HepG2 (cell line): ENCODE results near the gene LNX2. TPM values are rescaled to one million over a fixed set of nuclear protein-coding genes. Genes with fewer than 3 reads are reported as not detected.

Experiments
- DNMT3B ChIP-seq: conservative IDR thresholded peaks from 2 replicates; pipeline ENCODE4 v1.6.1; 2016; ENCODE audit warnings: missing biosample characterization, control low read depth
- FOXP4 ChIP-seq: sonication (generic); formaldehyde crosslinking; IDR thresholded peaks from 2 replicates; pipeline ENCODE4 v1.4.0; 2020; ENCODE audit warnings: missing genetic modification reagents
- GMEB2 ChIP-seq: IDR thresholded peaks from 2 replicates; pipeline ENCODE4 v1.6.1; 2016; ENCODE audit warnings: missing biosample characterization, missing genetic modification reagents, low read depth
- IKZF5 ChIP-seq: IDR thresholded peaks from 2 replicates; pipeline ENCODE4 v1.6.1; 2018; ENCODE audit warnings: missing genetic modification reagents, mild to moderate bottlenecking, missing compliant biosample characterization
- KDM4B ChIP-seq: sonication (generic); formaldehyde crosslinking; IDR thresholded peaks from 2 replicates; pipeline ENCODE4 v1.4.0; 2020; ENCODE audit warnings: missing genetic modification reagents
- MAZ ChIP-seq, 2 experiments: sonication (generic) in 1 of 2; formaldehyde crosslinking in 1 of 2; IDR thresholded peaks; 2 replicates each; pipeline versions ENCODE4 v1.5.0 to v1.6.1; 2012 to 2020; ENCODE audit warnings: low read depth in 2 of 2, mild to moderate bottlenecking in 2 of 2, borderline replicate concordance in 1 of 2, improper control_type of control experiment in 1 of 2, low read length in 1 of 2, missing genetic modification reagents in 1 of 2, moderate library complexity in 1 of 2
- MYPOP ChIP-seq: sonication (generic); formaldehyde crosslinking; IDR thresholded peaks from 2 replicates; pipeline ENCODE4 v1.8.1; 2023; ENCODE audit warnings: mild to moderate bottlenecking, moderate library complexity, missing genetic modification reagents
- NCOA1 ChIP-seq: sonication (generic); formaldehyde crosslinking; IDR thresholded peaks from 2 replicates; pipeline ENCODE4 v1.9.0; 2021; ENCODE audit warnings: missing genetic modification reagents
- NKX3-1 ChIP-seq: sonication (generic); formaldehyde crosslinking; IDR thresholded peaks from 2 replicates; pipeline ENCODE4 v1.5.0; 2020; ENCODE audit warnings: missing genetic modification reagents
- NONO ChIP-seq, 2 experiments: fragments of 450-650 bp in 1 of 2; sonication (generic) in 1 of 2; formaldehyde crosslinking in 1 of 2; IDR thresholded peaks in 1 of 2; conservative IDR thresholded peaks in 1 of 2; 2 replicates each; pipeline versions ENCODE4 v1.6.1 to v1.8.0; 2017 to 2022; ENCODE audit warnings: mild to moderate bottlenecking in 1 of 2, missing genetic modification reagents in 1 of 2, moderate library complexity in 1 of 2
- POLR2AphosphoS5 ChIP-seq: IDR thresholded peaks from 2 replicates; pipeline ENCODE4 v1.6.1; 2012; ENCODE audit warnings: low read depth, low read length
- RNF2 ChIP-seq: fragments of 450-650 bp; conservative IDR thresholded peaks from 2 replicates; pipeline ENCODE4 v1.6.1; 2016; ENCODE audit warnings: low read depth
- RORA ChIP-seq: sonication (generic); formaldehyde crosslinking; IDR thresholded peaks from 2 replicates; pipeline ENCODE4 v1.5.0; 2020; ENCODE audit warnings: mild to moderate bottlenecking, missing genetic modification reagents, moderate library complexity
- RXRA ChIP-seq: sonication (generic); formaldehyde crosslinking; IDR thresholded peaks from 2 replicates; pipeline ENCODE4 v1.5.1; 2020; ENCODE audit warnings: missing genetic modification reagents
- TFAP4 ChIP-seq: sonication (generic); IDR thresholded peaks from 2 replicates; pipeline ENCODE4 v1.6.1; 2016; ENCODE audit warnings: low read depth, borderline replicate concordance
- ZKSCAN5 ChIP-seq: sonication (generic); formaldehyde crosslinking; IDR thresholded peaks from 2 replicates; pipeline ENCODE4 v1.5.1; 2020; ENCODE audit warnings: mild to moderate bottlenecking, missing genetic modification reagents
- ZNF121 ChIP-seq: sonication (generic); formaldehyde crosslinking; IDR thresholded peaks from 2 replicates; pipeline ENCODE4 v1.5.0; 2020; ENCODE audit warnings: mild to moderate bottlenecking, missing genetic modification reagents
- ZNF382 ChIP-seq: sonication (generic); formaldehyde crosslinking; IDR thresholded peaks from 2 replicates; pipeline ENCODE4 v1.5.0; 2020; ENCODE audit warnings: missing genetic modification reagents, mild to moderate bottlenecking, borderline replicate concordance
- ZNF7 ChIP-seq: IDR thresholded peaks from 2 replicates; pipeline ENCODE4 v1.6.1; 2016; ENCODE audit warnings: missing biosample characterization, missing genetic modification reagents
- ZNF713 ChIP-seq: sonication (generic); formaldehyde crosslinking; IDR thresholded peaks from 2 replicates; pipeline ENCODE4 v1.4.0; 2020; ENCODE audit warnings: mild to moderate bottlenecking, missing genetic modification reagents
- ZNF772 ChIP-seq: sonication (generic); formaldehyde crosslinking; IDR thresholded peaks from 2 replicates; pipeline ENCODE4 v1.5.0; 2020; ENCODE audit warnings: mild to moderate bottlenecking, missing genetic modification reagents
- ZNF878 ChIP-seq: sonication (generic); formaldehyde crosslinking; IDR thresholded peaks from 2 replicates; pipeline ENCODE4 v1.8.1; 2023; ENCODE audit warnings: mild to moderate bottlenecking, missing genetic modification reagents, moderate library complexity
- polyA plus RNA-seq, 8 experiments: library from polyadenylated mRNA; depleted of rRNA in 3 of 8; stranded (reverse) in 7 of 8; unstranded in 1 of 8; fragments of >200 nt; fragmentation: Illumina TruSeq in 4 of 8; extraction: Trizol in 4 of 8; gene quantifications; 2 replicates each; pipeline versions ENCODE4 v1.2.1 to v1.2.3, GENCODE V29; 2011 to 2016; ENCODE audit warnings: low read depth in 4 of 8, missing spikeins in 1 of 8, mixed read lengths in 1 of 8; ENCODE audit not compliant: insufficient read depth in 1 of 8
- total RNA-seq, 5 experiments: library from RNA; depleted of rRNA; stranded (reverse); fragments of >200 nt; fragmentation: Illumina TruSeq; extraction: Trizol; gene quantifications; 2 replicates each; pipeline ENCODE4 v1.2.3, GENCODE V29; 2016; ENCODE audit warnings: low read depth in 1 of 5

Gene LNX2
- total and polyA plus RNA-seq, 2 of the 13 experiments (the other 11 are each of a cell fraction or from before 2014, with no cell fraction given), result 9.2 to 9.7 TPM

GRCh38 chr13:27620377-27621115 lies at the start of gene LNX2 (continued):
- no peak for TF ChIP-seq GMEB2 (CRISPR knock-in tag)
- TF ChIP-seq ZNF878 (CRISPR knock-in tag), result 0 out of 2 replicates have a peak, but pooled peaks have one; percentile 56
- TF ChIP-seq ZNF7 (CRISPR knock-in tag), result no peak
- peak; percentile 36; the same call in 1 of the 2 replicates for TF ChIP-seq RXRA (CRISPR knock-in tag)
- TF ChIP-seq IKZF5, result peak; percentile 13; the same call in 1 of the 2 replicates
- no peak for TF ChIP-seq ZNF382 (CRISPR knock-in tag)
- TF ChIP-seq MAZ (IDR thresholded peaks at IDR 0.05; ENCODE audit: borderline replicate concordance, low read depth, low read length), result no peak
- peak; percentile 38; the same call in 1 of the 2 replicates for TF ChIP-seq MAZ (CRISPR knock-in tag; IDR thresholded peaks at IDR 0.05; ENCODE audit: low read depth)
- TF ChIP-seq ZNF121 (CRISPR knock-in tag), result no peak
- peak; percentile 12; the same call in 1 of the 2 replicates for TF ChIP-seq MYPOP
- no peak for TF ChIP-seq ZKSCAN5 (CRISPR knock-in tag)
- TF ChIP-seq NCOA1 (CRISPR knock-in tag), result no peak
- no peak for TF ChIP-seq DNMT3B (CRISPR knock-in tag)
- TF ChIP-seq ZNF772, result peak; percentile 79
- TF ChIP-seq POLR2AphosphoS5, result peak; percentile 44; the same call in 1 of the 2 replicates
- no peak for TF ChIP-seq ZNF713
- TF ChIP-seq NKX3-1 (CRISPR knock-in tag), result 0 out of 2 replicates have a peak, but pooled peaks have one; percentile 4
- no peak; the same call in 1 of the 2 replicates for TF ChIP-seq KDM4B (CRISPR knock-in tag)
- no peak for TF ChIP-seq RORA (CRISPR knock-in tag)
- no peak for TF ChIP-seq FOXP4 (CRISPR knock-in tag)
- TF ChIP-seq RNF2, result no peak
- TF ChIP-seq TFAP4, result peak; percentile 76; the same call in 1 of the 2 replicates
- TF ChIP-seq NONO (IDR thresholded peaks at IDR 0.05), result no peak
- no peak; the same call in none of the 2 replicates for TF ChIP-seq NONO (CRISPR knock-in tag; conservative IDR thresholded peaks at IDR 0.05)
